Fibroblast of lung (primary cell): Measurements from ENCODE around the gene PER2.

ENCODE experiments used
- EZH2 ChIP-seq: IDR thresholded peaks from 2 replicates; pipeline ENCODE4 v1.5.1; 2012; ENCODE audit warnings: low read length, control low read depth, mild to moderate bottlenecking; ENCODE audit errors: missing control alignments
- TF ChIP-seq, protein P1 (sequence below), 2 donors: IDR thresholded peaks in 1 of 2; conservative IDR thresholded peaks in 1 of 2; 1 replicate in 1 of 2; 2 replicates in 1 of 2; pipeline ENCODE4 v1.5.1; 2011 to 2012; ENCODE audit warnings: low read length in 2 of 2, control low read depth in 1 of 2, inconsistent platforms in 1 of 2, low read depth in 1 of 2, mild to moderate bottlenecking in 1 of 2

- TF ChIP-seq, protein P1, sequence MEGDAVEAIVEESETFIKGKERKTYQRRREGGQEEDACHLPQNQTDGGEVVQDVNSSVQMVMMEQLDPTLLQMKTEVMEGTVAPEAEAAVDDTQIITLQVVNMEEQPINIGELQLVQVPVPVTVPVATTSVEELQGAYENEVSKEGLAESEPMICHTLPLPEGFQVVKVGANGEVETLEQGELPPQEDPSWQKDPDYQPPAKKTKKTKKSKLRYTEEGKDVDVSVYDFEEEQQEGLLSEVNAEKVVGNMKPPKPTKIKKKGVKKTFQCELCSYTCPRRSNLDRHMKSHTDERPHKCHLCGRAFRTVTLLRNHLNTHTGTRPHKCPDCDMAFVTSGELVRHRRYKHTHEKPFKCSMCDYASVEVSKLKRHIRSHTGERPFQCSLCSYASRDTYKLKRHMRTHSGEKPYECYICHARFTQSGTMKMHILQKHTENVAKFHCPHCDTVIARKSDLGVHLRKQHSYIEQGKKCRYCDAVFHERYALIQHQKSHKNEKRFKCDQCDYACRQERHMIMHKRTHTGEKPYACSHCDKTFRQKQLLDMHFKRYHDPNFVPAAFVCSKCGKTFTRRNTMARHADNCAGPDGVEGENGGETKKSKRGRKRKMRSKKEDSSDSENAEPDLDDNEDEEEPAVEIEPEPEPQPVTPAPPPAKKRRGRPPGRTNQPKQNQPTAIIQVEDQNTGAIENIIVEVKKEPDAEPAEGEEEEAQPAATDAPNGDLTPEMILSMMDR (conservative IDR thresholded peaks at IDR 0.05 in 1 of 2, IDR thresholded peaks at IDR 0.05 in 1 of 2; ENCODE audit: low read depth in 1 of 2, low read length in 2 of 2): no peak
- TF ChIP-seq EZH2: no peak
Observed at GRCh38 chr2:238257786-238258700, 30.4 kb downstream of the PER2 start.
